Neural crest cell (in vitro differentiated cells): ENCODE measurements around the gene RHCG. TPM values are rescaled to one million over a fixed set of nuclear protein-coding genes. Genes with fewer than 3 reads are reported as not detected.

Experiments
- DNase-seq: peaks from one replicate; pipeline ENCODE4 v3.0.0; 2021; ENCODE audit warnings: low read depth, mixed read lengths, low spot score
- H3K27ac Mint-ChIP-seq: one replicate; pipeline ENCODE4 v1.8.0; 2021; ENCODE audit warnings: mild to moderate bottlenecking, mixed read lengths; ENCODE audit not compliant: unreplicated experiment
- H3K27me3 Mint-ChIP-seq: 2 replicates; pipeline ENCODE4 v1.8.0; 2021; ENCODE audit warnings: low read depth, mild to moderate bottlenecking, mixed read lengths
- H3K36me3 Mint-ChIP-seq: 2 replicates; pipeline ENCODE4 v1.8.0; 2021; ENCODE audit warnings: low read depth, mild to moderate bottlenecking, mixed read lengths
- H3K4me1 Mint-ChIP-seq: 2 replicates; pipeline ENCODE4 v1.8.0; 2021; ENCODE audit warnings: mixed read lengths
- H3K4me3 Mint-ChIP-seq: one replicate; pipeline ENCODE4 v1.8.0; 2021; ENCODE audit warnings: mild to moderate bottlenecking, mixed read lengths
- H3K9me3 Mint-ChIP-seq: 2 replicates; pipeline ENCODE4 v1.8.0; 2021; ENCODE audit warnings: mixed read lengths
- total RNA-seq: library from RNA; stranded (reverse); gene quantifications from 2 replicates; pipeline ENCODE4 v1.2.1, GENCODE V29; 2021
- TF ChIP-seq, protein P1 (sequence below): fragments of 200-600 bp; sonication (generic); conservative IDR thresholded peaks from 2 replicates; pipeline ENCODE4 v1.5.0; 2021; ENCODE audit warnings: antibody characterized with exemption, mild to moderate bottlenecking

Gene RHCG
- total RNA-seq, 1 donor from 2014 or later: not detected

- no peak overlapping the region for H3K27ac Mint-ChIP-seq
- H3K36me3 Mint-ChIP-seq: no peaks in the 10 kb centered on the region
- peaks cover 29% of the 10 kb centered on the region for H3K4me1 Mint-ChIP-seq
- TF ChIP-seq, protein P1, sequence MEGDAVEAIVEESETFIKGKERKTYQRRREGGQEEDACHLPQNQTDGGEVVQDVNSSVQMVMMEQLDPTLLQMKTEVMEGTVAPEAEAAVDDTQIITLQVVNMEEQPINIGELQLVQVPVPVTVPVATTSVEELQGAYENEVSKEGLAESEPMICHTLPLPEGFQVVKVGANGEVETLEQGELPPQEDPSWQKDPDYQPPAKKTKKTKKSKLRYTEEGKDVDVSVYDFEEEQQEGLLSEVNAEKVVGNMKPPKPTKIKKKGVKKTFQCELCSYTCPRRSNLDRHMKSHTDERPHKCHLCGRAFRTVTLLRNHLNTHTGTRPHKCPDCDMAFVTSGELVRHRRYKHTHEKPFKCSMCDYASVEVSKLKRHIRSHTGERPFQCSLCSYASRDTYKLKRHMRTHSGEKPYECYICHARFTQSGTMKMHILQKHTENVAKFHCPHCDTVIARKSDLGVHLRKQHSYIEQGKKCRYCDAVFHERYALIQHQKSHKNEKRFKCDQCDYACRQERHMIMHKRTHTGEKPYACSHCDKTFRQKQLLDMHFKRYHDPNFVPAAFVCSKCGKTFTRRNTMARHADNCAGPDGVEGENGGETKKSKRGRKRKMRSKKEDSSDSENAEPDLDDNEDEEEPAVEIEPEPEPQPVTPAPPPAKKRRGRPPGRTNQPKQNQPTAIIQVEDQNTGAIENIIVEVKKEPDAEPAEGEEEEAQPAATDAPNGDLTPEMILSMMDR: no peak
- peaks cover 45% of the 10 kb centered on the region for H3K27me3 Mint-ChIP-seq
- H3K4me3 Mint-ChIP-seq: no peak overlapping the region
- H3K9me3 Mint-ChIP-seq: no peaks in the 10 kb centered on the region
- DNase-seq: no peak
Measured at GRCh38 chr15:89436560-89437311, 59.6 kb downstream of the RHCG start.

DNA sequence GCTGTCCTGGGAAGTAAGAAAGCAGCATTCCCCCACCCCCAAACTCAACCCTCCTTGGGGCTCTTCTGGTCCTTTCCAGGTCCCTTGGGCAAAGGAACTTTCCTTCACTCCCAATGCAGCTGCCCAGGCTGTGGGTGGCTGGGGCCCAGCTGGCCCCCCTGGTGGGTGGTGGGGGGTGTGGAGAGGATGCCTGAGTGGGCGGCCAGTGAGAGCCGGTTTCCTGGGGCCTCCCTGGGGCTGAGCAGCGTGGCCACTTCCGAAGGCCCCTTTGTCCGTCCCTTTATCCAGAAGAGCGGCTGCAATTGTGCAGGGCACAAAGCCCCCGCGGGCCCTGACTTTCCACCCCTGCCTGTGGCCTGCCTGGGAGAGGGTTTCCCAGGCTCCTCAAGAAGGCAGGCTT is 61.0 kb downstream of the RHCG start:
- TF ChIP-seq, protein P1: no peak
- Mint-ChIP-seq H3K9me3 (no peaks in the 10 kb centered on the region), H3K4me3 (no peak overlapping the region), H3K36me3 (no peaks in the 10 kb centered on the region), H3K4me1 (peaks cover 34% of the 10 kb centered on the region), H3K27me3 (peaks cover 45% of the 10 kb centered on the region), H3K27ac (peak overlapping the region; percentile 90)
- no peak for DNase-seq

GRCh38 chr15:89433686-89434085 is 62.7 kb downstream of the RHCG start:
- no peak for DNase-seq
- Mint-ChIP-seq H3K9me3 (no peaks in the 10 kb centered on the region), H3K27me3 (peaks cover 47% of the 10 kb centered on the region), H3K4me1 (peaks cover 36% of the 10 kb centered on the region), H3K27ac (peak overlapping the region; percentile 72), H3K4me3 (no peak overlapping the region), H3K36me3 (no peaks in the 10 kb centered on the region)
- TF ChIP-seq, protein P1: no peak

GRCh38 chr15:89430530-89431341 is 65.6 kb downstream of the RHCG start:
- DNase-seq: peak; percentile 99
- Mint-ChIP-seq H3K4me3 (peak overlapping the region; percentile 80), H3K4me1 (peaks cover 24% of the 10 kb centered on the region), H3K27ac (no peak overlapping the region), H3K36me3 (no peaks in the 10 kb centered on the region), H3K9me3 (no peaks in the 10 kb centered on the region), H3K27me3 (peaks cover 56% of the 10 kb centered on the region)
- TF ChIP-seq, protein P1: peak; percentile 99

DNA sequence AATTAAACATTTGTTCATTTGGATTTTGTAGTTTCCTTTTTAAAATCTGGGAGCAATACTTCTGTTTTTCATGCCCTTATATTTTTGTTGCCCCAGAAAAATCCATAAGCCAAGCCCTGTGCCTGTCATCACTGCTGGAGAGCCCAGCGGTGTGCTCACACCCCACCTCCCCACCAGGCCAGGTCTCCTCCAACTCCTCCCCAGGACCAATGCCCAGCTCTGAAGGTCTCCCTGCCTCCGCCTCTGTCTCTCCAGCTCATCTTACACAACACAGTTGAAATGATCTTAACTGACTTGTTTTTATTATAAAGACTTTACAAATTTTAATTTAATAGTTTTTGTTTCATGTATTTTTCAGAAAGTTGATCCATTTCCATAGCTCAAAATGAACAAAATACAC is 66.4 kb downstream of the RHCG start:
- H3K27me3 Mint-ChIP-seq: peaks cover 60% of the 10 kb centered on the region
- DNase-seq: no peak
- no peak overlapping the region for H3K4me3 Mint-ChIP-seq
- no peak overlapping the region for H3K27ac Mint-ChIP-seq
- TF ChIP-seq, protein P1: no peak
- peaks cover 19% of the 10 kb centered on the region for H3K4me1 Mint-ChIP-seq
- no peaks in the 10 kb centered on the region for H3K36me3 Mint-ChIP-seq
- H3K9me3 Mint-ChIP-seq: no peaks in the 10 kb centered on the region
